T-helper 2 cell treated with Interferon-gamma antibody and Interleukin-4, amounts not matched to agents 5 μg/mL and 100 μg/mL, for 36 hours (primary cell): ENCODE results near the gene KCNJ18.
"Not testable (repeated sequence)": the region's sequence is repeated elsewhere in the genome, so short reads cannot be mapped to it uniquely, and the experiment has no call there.

Experiments
- DNase-seq: peaks from one replicate; pipeline ENCODE4 v3.0.0; 2021; ENCODE audit warnings: low spot score
- H3K27ac Mint-ChIP-seq: one replicate; pipeline ENCODE4 v1.8.0; 2021; ENCODE audit warnings: mild to moderate bottlenecking, mixed read lengths
- H3K27me3 Mint-ChIP-seq: one replicate; pipeline ENCODE4 v1.8.0; 2021; ENCODE audit warnings: low read depth, mixed read lengths
- H3K36me3 Mint-ChIP-seq: one replicate; pipeline ENCODE4 v1.8.0; 2021; ENCODE audit warnings: low read depth, mixed read lengths
- H3K4me1 Mint-ChIP-seq: one replicate; pipeline ENCODE4 v1.8.0; 2021; ENCODE audit warnings: low read depth, mixed read lengths
- H3K4me3 Mint-ChIP-seq: one replicate; pipeline ENCODE4 v1.8.0; 2022; ENCODE audit warnings: mild to moderate bottlenecking, moderate library complexity, mixed read lengths
- H3K9me3 Mint-ChIP-seq: one replicate; pipeline ENCODE4 v1.8.0; 2021; ENCODE audit warnings: mixed read lengths

Gene KCNJ18

GRCh38 chr17:21709994-21710393 is 17.7 kb downstream of the KCNJ18 start:
- not testable (repeated sequence) for H3K27ac Mint-ChIP-seq, H3K4me3 Mint-ChIP-seq, H3K4me1 Mint-ChIP-seq, H3K9me3 Mint-ChIP-seq, H3K36me3 Mint-ChIP-seq, H3K27me3 Mint-ChIP-seq, DNase-seq

GRCh38 chr17:21710486-21710885 is 18.2 kb downstream of the KCNJ18 start:
- not testable (repeated sequence) for H3K4me3 Mint-ChIP-seq, H3K9me3 Mint-ChIP-seq, H3K27ac Mint-ChIP-seq, H3K4me1 Mint-ChIP-seq, H3K27me3 Mint-ChIP-seq, DNase-seq, H3K36me3 Mint-ChIP-seq

- H3K27me3 Mint-ChIP-seq, result no peaks in the 10 kb centered on the region
- H3K9me3 Mint-ChIP-seq, result peaks cover 4% of the 10 kb centered on the region
- H3K27ac Mint-ChIP-seq, result no peak overlapping the region
- no peaks in the 10 kb centered on the region for H3K36me3 Mint-ChIP-seq
- H3K4me1 Mint-ChIP-seq, result no peaks in the 10 kb centered on the region
- no peak overlapping the region for H3K4me3 Mint-ChIP-seq
- no peak for DNase-seq
Measured at GRCh38 chr17:21711182-21711581, 18.9 kb downstream of the KCNJ18 start.

- H3K27ac Mint-ChIP-seq, H3K9me3 Mint-ChIP-seq, H3K4me3 Mint-ChIP-seq, H3K4me1 Mint-ChIP-seq, H3K27me3 Mint-ChIP-seq, DNase-seq, H3K36me3 Mint-ChIP-seq: not testable (repeated sequence)
Measured at GRCh38 chr17:21713020-21713419, 20.7 kb downstream of the KCNJ18 start.

DNA sequence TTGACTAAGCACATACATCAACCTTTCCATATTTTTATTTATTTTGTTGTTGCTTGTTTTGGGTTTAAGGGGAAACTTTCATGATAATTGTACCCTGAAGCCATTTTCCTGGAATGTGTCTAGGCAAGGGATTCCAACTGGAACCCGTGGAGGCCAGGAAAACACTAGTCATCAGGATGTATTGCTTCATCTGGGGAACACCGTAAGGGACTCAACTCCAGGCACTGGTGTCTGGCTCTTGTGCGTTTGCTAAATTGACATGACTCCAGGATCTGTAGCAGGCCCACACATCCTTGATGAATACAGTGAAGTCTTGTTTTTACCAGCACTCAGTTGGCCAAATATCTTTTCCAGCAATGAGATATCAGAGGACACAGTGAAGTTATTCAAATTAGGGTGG is 21.3 kb downstream of the KCNJ18 start:
- DNase-seq, H3K27me3 Mint-ChIP-seq, H3K4me1 Mint-ChIP-seq, H3K9me3 Mint-ChIP-seq, H3K4me3 Mint-ChIP-seq, H3K27ac Mint-ChIP-seq, H3K36me3 Mint-ChIP-seq: not testable (repeated sequence)

DNA sequence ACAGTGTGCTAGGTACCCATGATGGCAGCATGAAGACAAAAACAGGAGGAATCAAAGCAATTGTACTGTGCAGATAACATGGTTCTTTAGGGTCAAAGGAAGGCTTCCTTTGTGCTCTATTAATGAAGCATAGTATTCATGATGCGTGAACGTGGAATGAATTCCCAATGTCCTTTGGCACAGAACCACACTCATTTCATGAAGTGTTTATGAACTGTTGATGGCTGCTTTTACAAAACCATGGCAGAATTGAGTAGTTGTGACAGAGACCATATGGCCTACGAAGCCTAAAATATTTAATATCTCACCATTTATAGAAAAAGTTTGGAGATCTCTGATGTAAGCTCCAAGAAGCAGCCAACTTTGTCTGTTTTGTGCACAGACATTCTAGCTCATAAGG is 22.4 kb downstream of the KCNJ18 start:
- H3K4me1 Mint-ChIP-seq, H3K36me3 Mint-ChIP-seq, H3K4me3 Mint-ChIP-seq, H3K27ac Mint-ChIP-seq, H3K27me3 Mint-ChIP-seq, H3K9me3 Mint-ChIP-seq, DNase-seq: not testable (repeated sequence)

DNA sequence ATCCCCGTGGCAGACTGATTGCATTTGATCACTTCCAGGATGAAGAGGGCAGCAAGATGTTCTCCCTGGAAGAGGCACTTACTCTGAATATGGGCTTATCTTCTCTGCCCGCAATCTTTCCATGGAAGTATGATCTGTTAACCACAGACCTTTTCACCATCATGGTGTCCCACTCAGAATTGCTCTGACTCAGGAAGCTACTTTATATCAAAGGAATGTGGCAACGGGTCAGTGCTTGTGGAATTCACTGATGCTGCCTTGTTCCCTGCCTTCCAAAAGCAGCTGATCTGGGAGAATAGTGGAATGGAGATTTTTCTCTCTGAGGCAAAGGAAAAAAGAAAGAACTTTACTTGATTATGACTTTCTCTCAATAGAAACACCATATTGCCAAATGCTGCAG is 23.6 kb downstream of the KCNJ18 start:
- H3K4me1 Mint-ChIP-seq, H3K9me3 Mint-ChIP-seq, DNase-seq, H3K27me3 Mint-ChIP-seq, H3K4me3 Mint-ChIP-seq, H3K36me3 Mint-ChIP-seq, H3K27ac Mint-ChIP-seq: not testable (repeated sequence)

GRCh38 chr17:21718971-21719370 is 26.6 kb downstream of the KCNJ18 start:
- not testable (repeated sequence) for H3K4me3 Mint-ChIP-seq, H3K9me3 Mint-ChIP-seq, H3K36me3 Mint-ChIP-seq, H3K27me3 Mint-ChIP-seq, H3K4me1 Mint-ChIP-seq, DNase-seq, H3K27ac Mint-ChIP-seq

- H3K4me1 Mint-ChIP-seq, H3K9me3 Mint-ChIP-seq, H3K36me3 Mint-ChIP-seq, H3K27ac Mint-ChIP-seq, H3K4me3 Mint-ChIP-seq, H3K27me3 Mint-ChIP-seq, DNase-seq: not testable (repeated sequence)
Measured at GRCh38 chr17:21719511-21720226, 27.3 kb downstream of the KCNJ18 start.

GRCh38 chr17:21720566-21720965 is 28.2 kb downstream of the KCNJ18 start:
- H3K4me1 Mint-ChIP-seq, H3K9me3 Mint-ChIP-seq, H3K4me3 Mint-ChIP-seq, H3K27me3 Mint-ChIP-seq, DNase-seq, H3K27ac Mint-ChIP-seq, H3K36me3 Mint-ChIP-seq: not testable (repeated sequence)

- not testable (repeated sequence) for DNase-seq, H3K4me3 Mint-ChIP-seq, H3K4me1 Mint-ChIP-seq, H3K36me3 Mint-ChIP-seq, H3K27ac Mint-ChIP-seq, H3K27me3 Mint-ChIP-seq, H3K9me3 Mint-ChIP-seq
Measured at GRCh38 chr17:21722268-21722667, 29.9 kb downstream of the KCNJ18 start.

- H3K27ac Mint-ChIP-seq, DNase-seq, H3K27me3 Mint-ChIP-seq, H3K4me3 Mint-ChIP-seq, H3K9me3 Mint-ChIP-seq, H3K4me1 Mint-ChIP-seq, H3K36me3 Mint-ChIP-seq: not testable (repeated sequence)
Measured at GRCh38 chr17:21724216-21725006, 32.1 kb downstream of the KCNJ18 start.

DNA sequence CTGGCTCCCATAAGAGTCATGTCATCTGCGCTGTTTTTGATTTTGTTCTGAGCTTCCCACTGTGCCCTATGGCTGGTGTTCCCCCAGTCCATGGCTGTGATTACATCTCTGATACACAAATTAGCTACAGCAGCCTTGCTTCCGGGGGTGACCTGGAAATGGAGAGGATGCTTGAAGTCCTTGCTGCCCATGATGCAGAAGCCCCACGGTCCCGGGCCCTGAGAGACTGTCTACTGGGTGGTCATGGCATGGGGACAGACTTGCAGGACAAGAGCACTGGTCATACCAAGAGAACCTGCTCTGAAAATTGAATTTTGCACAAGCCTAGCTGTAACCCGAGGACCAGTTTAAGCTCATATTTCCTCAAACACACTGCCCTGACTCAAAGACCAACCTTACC is 38.8 kb downstream of the KCNJ18 start:
- H3K4me1 Mint-ChIP-seq, DNase-seq, H3K9me3 Mint-ChIP-seq, H3K36me3 Mint-ChIP-seq, H3K27ac Mint-ChIP-seq, H3K27me3 Mint-ChIP-seq, H3K4me3 Mint-ChIP-seq: not testable (repeated sequence)

DNA sequence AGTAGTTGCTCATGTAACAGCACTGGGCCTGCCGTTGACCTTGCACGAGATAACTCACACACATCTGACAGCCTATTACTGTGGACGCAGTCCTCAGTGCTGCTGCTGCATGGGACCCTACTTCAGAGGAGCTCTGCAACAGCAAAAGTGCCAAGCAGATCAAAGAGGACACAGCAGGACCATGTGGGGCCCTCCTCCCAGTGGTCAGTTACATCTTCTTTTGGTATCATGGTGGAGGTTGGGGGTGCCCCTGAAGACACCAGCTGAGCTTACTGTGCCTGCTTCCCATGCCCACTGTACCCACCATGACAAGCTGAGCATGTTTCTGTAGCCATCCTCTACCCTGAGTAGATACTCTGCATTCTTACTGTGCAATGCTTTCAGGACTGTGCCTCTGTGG is 41.6 kb downstream of the KCNJ18 start:
- not testable (repeated sequence) for H3K4me3 Mint-ChIP-seq, H3K4me1 Mint-ChIP-seq, DNase-seq, H3K9me3 Mint-ChIP-seq, H3K27me3 Mint-ChIP-seq, H3K27ac Mint-ChIP-seq, H3K36me3 Mint-ChIP-seq

DNA sequence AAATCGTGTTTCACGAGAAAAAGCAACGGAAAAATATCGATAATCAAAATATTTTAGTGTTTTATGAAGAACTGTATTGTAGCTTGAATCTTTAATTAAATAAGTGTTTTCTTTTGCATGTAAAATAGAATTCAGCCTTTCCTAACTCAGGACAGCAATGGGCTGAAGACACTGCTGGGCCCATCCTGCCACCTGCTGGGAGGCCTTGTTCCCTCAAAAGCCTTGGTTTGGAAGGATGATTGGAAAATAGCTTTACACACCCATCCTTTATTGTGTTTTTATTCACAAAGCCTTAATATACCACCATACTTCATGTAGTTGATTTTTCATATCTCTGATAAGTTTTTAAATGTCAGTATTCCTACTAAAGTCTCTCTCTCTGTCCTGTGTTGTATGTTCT is 43.5 kb downstream of the KCNJ18 start:
- H3K9me3 Mint-ChIP-seq, H3K27me3 Mint-ChIP-seq, H3K36me3 Mint-ChIP-seq, H3K4me1 Mint-ChIP-seq, DNase-seq, H3K4me3 Mint-ChIP-seq, H3K27ac Mint-ChIP-seq: not testable (repeated sequence)
